Fibroblast of lung (primary cell): ENCODE results near the gene IQSEC3.
"Not testable (repeated sequence)": the region's sequence is repeated elsewhere in the genome, so short reads cannot be mapped to it uniquely, and the experiment has no call there.

ENCODE experiments used
- CTCF ChIP-seq, 2 donors: IDR thresholded peaks in 1 of 2; conservative IDR thresholded peaks in 1 of 2; 1 replicate in 1 of 2; 2 replicates in 1 of 2; pipeline ENCODE4 v1.5.1; 2011 to 2012; ENCODE audit warnings: low read length in 2 of 2, control low read depth in 1 of 2, inconsistent platforms in 1 of 2, low read depth in 1 of 2, mild to moderate bottlenecking in 1 of 2
- EZH2 ChIP-seq: IDR thresholded peaks from 2 replicates; pipeline ENCODE4 v1.5.1; 2012; ENCODE audit warnings: low read length, control low read depth, mild to moderate bottlenecking; ENCODE audit errors: missing control alignments

- TF ChIP-seq CTCF (conservative IDR thresholded peaks at IDR 0.05 in 1 of 2, IDR thresholded peaks at IDR 0.05 in 1 of 2; ENCODE audit: low read depth in 1 of 2, low read length in 2 of 2); EZH2: not testable (repeated sequence)
These were observed 26.9 kb upstream of the IQSEC3 start for GRCh38 chr12:39555-40265.
